GM18951 (cell line): Measurements from ENCODE around the gene DNAJA4.

Experiments
- POLR2A ChIP-seq: IDR thresholded peaks from 4 replicates; pipeline ENCODE4 v1.6.1; 2011; ENCODE audit warnings: mild to moderate bottlenecking; ENCODE audit not compliant: insufficient read length, insufficient read depth; ENCODE audit errors: extremely low read depth
- in situ Hi-C: fragments of 300-500 bp; cut with MboI; formaldehyde crosslinking; loops from one replicate; pipeline ENCODE4 v1.12.0; 2022; ENCODE audit warnings: low sequenced_read_pairs, mixed read lengths, inconsistent platforms; ENCODE audit not compliant: unreplicated experiment

DNAJA4 gene

DNA sequence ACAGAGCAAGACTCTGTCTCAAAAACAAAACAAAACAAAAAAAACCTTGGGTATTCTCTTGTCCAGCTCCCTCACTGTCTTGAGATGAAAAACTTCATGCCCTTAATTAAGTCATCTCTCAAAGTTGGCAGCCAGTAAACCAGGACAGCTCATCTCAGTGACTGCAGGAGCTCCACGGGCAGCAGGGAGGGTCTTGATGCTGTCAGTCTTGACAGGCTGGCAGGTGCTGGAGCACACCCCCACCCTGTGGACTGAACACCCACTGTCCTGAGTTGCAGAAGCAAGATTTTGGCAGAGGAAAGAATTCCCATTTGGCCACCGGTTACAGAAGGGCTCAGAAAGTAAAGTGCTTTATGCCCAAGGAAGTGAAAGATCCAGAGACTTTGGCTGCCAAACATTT, 8.0 kb downstream of the DNAJA4 start:
- in situ Hi-C loops = no loop called here
- TF ChIP-seq POLR2A = no peak

DNA sequence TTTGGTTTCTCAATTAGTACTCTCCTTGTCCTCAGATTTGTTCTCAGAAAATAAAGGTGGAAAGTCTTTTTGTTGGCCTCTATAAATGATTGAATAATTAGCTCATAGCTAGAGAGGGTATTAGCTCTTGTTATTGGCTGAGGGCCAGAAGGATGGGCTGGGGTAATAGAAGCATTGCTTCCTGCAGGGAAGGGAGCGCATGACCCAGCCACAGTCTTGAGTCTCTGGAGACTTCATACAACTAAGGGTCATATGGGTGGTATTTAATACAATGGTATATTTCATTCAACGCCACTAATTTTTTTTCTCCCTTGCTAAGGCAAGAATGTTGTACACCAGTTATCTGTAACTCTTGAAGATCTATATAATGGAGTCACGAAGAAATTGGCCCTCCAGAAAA, 8.4 kb downstream of the DNAJA4 start:
- in situ Hi-C loops = no loop called here
- TF ChIP-seq POLR2A = no peak

DNA sequence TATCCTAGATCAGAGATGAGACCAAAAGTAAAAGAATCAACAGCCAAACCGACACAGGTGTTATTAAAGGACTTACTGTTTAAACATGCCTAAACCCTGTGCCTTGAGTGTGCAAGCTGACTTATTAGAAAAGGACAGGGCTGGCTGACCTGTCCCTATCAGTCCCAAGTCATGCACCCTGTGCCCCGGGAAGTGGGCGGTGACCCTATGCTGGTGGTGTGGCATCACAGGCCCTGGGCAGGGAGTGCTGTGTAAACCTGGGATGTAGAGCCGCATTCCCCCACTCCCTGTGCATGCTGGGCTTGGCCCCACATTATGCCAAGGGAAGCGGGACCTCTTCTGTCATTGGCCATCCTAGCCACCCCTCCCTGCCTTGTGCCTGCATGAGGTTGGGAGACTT, 10.6 kb downstream of the DNAJA4 start:
- in situ Hi-C loops = no loop called here
- TF ChIP-seq POLR2A = no peak

DNA sequence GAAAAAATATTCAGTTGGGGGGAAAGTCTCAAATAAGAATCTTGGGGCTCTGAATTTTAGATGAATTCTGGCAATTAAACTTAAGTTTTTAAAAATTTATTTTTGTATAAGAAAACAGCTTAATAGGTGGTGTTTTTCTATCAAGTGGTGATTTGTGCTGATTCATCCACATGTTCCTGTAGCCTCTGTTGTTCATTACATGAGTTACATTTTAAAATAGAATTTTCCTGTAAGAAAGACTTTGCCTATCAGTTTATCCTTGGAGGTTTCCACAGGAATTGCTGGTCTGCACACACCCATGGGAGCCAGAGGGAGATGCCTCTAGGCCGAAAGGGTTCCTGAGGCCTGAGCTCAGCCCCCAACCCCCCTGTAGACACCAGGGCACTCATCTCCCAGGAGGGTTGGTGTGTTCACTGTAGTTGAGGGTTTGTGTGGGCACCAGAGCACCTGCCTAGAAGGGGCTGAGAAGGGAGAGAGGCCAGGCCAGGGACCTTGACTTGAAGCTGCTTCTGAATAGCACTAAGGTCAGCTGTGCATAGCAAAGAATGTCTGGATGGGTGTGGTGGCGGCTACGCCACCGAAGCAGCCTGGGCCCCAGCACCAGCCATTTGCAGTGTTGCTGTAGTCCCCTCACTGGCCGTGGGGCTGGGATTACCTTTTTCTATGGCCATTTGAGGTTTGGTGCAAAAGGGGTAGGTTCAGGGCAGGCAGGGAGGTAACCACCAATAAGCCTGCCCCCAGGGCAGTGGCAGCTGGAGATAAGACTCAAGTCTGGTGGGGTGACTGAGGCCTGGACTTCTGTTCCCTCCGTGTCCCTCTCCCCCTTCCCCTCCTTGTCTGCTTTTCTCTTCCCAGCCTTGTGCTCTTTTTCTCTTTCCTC, 11.9 kb downstream of the DNAJA4 start:
- TF ChIP-seq POLR2A = no peak
- in situ Hi-C loops = no loop called here

DNA sequence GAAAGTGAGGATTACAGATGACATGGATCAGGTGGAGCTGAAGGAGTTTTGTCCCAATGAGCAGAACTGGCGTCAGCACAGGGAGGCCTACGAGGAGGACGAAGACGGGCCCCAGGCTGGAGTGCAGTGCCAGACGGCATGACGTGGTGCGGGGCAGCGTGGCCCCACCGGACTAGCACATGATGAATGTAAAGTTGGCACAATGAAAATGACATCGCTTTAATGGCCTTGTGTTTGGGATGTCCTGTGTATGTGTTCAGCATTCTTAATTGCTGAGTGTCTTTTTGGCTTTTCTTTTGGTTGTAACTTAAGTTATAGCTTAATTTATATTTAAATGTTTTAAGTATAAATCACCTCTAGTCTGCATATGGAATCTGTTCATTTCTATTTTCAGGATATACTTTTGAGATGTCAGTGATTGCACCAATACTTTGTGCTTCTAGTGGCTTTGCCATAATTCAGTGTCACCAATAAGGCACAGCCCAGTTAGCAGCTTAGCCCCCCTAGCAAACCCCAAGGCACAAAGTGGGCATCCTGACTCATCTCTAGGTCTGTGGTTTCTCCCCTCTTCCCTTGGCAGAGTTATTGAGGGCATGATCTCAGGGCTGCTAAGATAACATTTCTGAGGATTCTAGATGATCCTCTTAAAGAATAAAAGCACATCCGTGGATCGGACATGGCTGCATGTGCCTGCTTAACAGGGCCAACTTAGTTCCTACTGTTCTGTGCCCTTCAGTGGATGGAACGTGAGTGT, 16.1 kb downstream of the DNAJA4 start:
- in situ Hi-C loops = no loop called here

DNA sequence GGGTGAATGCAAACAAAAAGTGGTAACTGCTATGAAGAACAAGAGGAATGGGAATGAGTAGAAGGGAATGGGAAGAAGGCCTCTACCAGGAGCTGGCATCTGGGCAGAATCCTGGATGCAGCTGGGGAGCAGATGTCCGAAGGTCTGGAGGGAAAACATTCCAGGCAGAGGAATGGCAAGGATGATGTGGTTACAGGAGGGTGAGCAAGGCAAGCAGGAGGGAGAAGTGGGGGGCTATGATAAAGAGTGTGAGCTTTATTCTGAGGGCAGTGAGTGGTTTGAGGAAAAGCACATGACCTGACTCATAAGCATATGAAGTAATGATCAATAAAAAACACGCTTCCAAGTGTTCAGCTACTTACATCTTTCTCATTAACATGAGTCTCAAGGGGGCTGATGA, 18.0 kb downstream of the DNAJA4 start:
- in situ Hi-C loops = no loop called here
- TF ChIP-seq POLR2A = no peak

More for the DNA sequence above, 16.1 kb downstream of the DNAJA4 start:
- TF ChIP-seq POLR2A = no peak

DNA sequence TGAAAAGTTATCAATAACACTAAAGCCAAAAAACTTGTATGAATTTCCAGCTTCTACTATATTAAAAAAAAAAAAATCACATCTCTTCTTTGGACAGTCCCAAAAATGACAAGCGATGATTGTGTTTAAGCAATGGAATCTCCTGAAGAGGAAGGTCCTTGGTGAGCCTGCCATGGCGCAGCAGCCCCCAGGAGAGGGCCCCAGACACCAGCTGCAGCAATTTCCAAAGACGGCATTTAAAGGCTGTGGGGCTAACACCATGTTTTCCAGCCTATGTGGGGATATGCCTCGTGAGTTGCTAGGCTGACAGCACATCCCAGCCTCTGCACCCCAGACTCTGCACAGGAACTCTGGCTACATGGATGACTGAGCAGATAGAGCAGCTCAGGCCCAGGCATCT, 20.4 kb downstream of the DNAJA4 start:
- in situ Hi-C loops = no loop called here
- TF ChIP-seq POLR2A = no peak

DNA sequence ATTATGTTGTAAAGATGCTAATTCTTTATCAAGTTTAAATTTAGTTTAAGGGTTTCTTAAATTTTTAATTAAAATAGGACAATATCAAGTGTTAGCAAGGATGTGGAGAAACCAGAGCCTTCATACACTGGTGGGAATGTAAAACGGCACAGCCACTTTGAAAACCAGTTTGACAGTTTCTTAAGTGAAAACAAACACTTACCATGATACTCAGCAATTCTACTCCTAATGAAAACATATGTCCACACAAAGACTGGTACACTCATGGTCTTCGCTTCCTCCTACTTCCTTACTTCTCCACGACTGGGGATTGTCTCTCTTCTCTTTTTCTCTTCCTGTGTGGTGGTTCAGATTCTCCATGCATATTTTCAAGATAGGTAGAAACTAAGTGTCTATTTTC, 25.9 kb downstream of the DNAJA4 start:
- in situ Hi-C loops = no loop called here
- TF ChIP-seq POLR2A = no peak

DNA sequence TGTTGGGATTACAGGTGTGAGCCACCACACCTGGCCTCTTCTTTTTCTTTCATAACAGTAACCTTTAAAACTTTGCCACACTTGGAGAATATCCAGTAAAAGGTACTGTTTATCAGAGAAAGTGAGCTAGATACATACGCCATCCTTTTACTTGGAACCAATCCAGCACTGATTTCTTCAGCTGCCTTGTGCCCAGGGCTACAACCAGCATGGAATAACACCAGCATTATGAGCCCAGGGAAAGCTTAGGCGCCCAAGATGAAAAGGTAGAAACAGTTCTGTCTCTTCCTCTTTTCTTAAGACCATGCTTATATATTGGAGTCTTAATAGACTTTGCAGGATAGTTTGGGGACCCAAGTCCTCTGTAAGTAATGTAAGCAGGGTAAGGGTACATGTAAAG, 26.7 kb downstream of the DNAJA4 start:
- in situ Hi-C loops = no loop called here
- TF ChIP-seq POLR2A = no peak

DNA sequence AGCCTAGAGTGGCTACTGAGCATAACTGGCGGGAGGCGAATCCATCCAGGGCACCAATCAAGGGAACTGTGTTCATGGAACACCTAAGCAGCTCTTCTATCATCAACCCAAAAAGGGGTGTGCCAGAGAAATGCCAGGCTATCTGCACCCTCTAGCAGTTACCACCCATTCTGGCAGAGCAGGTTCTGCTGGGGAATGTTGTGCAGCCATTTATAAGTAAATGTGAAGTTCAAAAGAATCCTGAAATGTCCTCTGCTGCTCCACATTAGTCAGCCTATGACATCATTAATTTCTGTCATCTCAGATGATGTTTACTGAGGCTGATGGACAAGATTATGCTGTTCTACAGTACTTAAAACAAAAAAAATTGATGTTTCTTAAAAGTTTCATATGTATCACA, 27.3 kb downstream of the DNAJA4 start:
- in situ Hi-C loops = no loop called here
- no peak for TF ChIP-seq POLR2A

DNA sequence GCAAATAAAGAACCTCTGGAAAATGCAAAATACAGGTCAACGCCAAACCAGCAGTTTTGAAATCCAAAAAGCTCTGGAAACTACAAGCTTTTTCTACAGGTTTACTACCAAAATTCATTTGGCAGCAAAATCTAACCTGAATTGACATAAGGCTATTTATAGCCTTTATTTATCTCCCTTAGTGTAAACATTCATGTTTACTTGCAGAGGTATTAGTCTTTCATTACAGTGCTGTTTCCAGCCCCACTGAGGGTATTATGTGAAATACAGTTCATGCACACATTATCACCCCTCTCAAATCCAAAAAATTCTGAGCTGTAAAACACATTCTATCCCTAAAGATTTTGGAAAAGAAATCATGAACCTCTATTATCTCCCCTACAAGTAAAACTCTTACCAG, 27.9 kb downstream of the DNAJA4 start:
- TF ChIP-seq POLR2A = no peak
- in situ Hi-C loops = no loop called here

DNA sequence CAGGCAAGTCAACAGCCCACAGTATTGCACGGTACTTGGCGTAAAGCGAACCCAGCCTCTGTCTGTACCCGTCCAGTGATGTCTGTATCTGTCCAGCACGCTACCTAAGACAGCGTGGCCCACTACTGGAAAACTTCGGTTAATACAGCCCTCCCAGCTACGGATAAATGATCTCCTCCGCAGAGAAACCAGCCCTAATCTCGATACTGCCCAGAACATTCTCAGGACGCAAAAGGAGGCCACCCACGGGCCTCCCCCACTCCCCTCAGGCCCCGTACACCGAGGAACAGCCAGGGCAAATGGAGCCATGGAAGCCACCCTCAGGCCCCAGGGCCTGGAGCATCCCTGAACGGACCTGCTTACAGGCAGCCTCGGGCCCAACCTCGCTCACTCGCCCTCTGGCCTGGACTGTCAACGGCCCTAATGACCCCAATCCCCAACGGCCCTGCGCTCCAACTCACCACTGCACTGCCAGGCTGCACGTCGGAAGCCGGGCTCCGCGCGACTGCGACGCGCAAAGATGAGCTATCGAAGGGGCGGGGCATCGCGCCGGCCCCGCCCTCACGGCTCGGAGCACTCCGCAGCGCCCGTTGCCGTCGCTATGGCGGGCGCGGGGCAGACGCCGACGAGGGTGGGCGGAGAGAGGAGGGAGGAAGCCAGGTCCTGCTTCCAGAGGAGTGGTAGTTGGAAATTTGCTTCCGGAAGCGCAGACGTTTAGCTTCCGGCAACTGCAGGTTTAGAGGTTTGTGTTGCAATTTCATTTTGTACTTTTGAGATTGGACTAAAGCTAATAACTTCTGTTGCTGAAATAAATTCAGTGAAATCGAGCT, 35.0 kb downstream of the DNAJA4 start, which contains the start of gene SKIC8:
TSS of gene SKIC8 (minus strand) at position 509 of the 830 bp plus-strand sequence. CDS start 3,923 bp downstream, outside the sequence.
- peak; percentile 95 for TF ChIP-seq POLR2A
- in situ Hi-C loops = no loop called here

DNA sequence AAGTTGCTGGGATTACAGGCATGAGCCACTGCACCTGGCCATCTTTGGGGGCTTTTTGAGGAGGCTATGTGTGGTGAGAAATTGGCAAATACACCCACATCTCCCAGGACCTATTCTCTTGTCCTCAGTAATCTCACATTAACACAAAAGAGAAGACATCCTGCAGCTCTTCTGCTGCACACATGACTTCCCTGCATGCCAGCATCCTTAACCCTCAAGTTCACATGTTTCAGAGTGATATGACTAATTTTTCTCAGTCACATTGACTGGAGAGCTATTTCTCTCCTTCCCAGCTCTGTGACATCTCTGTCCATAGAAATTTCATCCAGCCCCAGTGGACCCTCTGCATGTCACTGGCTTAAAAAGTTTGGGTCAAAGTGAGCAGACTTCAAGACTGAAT, 37.0 kb downstream of the DNAJA4 start:
- no peak for TF ChIP-seq POLR2A
- in situ Hi-C loops = no loop called here
